Activated CD4-positive, alpha-beta T cell treated with anti-CD3 and anti-CD28 coated beads, Interleukin-2, amount 10 ng/mL, durations not matched to agents 7 days and 5 days (primary cell): ENCODE results near the gene G6PD. TPM values are rescaled to one million over a fixed set of nuclear protein-coding genes. Genes with fewer than 3 reads are reported as not detected.

Experiments
- total RNA-seq, 2 experiments: library from RNA; stranded (reverse); gene quantifications; one replicate each; pipeline ENCODE4 v1.2.3, GENCODE V29; 2021

G6PD gene
- total RNA-seq, 2 experiments from 2014 or later: 64.7 to 69.4 TPM

Other genes with a start within 250 kb of the G6PD start
- 1,000 to 10,000 TPM; 1,440 to 1,524 TPM for gene FLNA, start 172.2 kb downstream of the G6PD start, total RNA-seq
- gene EMD, start 167.6 kb downstream of the G6PD start, total RNA-seq: 10 to 100 TPM; 52.1 to 59.9 TPM
- gene RPL10, start 148.5 kb downstream of the G6PD start, total RNA-seq: 1,000 to 10,000 TPM; 1,884 to 2,727 TPM
- gene DNASE1L1, start 137.6 kb downstream of the G6PD start, total RNA-seq: 10 to 100 TPM; 21.8 to 24.3 TPM
- 100 to 1,000 TPM in 1 of 2 experiments, 10 to 100 TPM in 1; 86.6 to 104 TPM for gene TAFAZZIN, start 135.3 kb downstream of the G6PD start, total RNA-seq
- 10 to 100 TPM; 46.1 to 46.9 TPM for gene ATP6AP1, start 118.2 kb downstream of the G6PD start, total RNA-seq
- 100 to 1,000 TPM; 118 to 123 TPM for gene GDI1, start 109.7 kb downstream of the G6PD start, total RNA-seq
- gene FAM50A, start 102.7 kb downstream of the G6PD start, total RNA-seq: 10 to 100 TPM; 54.3 to 66.9 TPM
- gene PLXNA3, start 88.6 kb downstream of the G6PD start, total RNA-seq: 10 to 100 TPM; 26.2 to 28.3 TPM
- 10 to 100 TPM; 43.2 to 47.9 TPM for gene LAGE3, start 67.6 kb downstream of the G6PD start, total RNA-seq
- gene UBL4A, start 60.2 kb downstream of the G6PD start, total RNA-seq: 10 to 100 TPM; 46.4 to 47.3 TPM
- gene SLC10A3, start 56.2 kb downstream of the G6PD start, total RNA-seq: 10 to 100 TPM; 21.7 to 26.0 TPM
- 10 to 100 TPM; 34.4 to 38.6 TPM for gene FAM3A, start 30.6 kb downstream of the G6PD start, total RNA-seq
- 10 to 100 TPM; 41.5 to 46.0 TPM for gene IKBKG, start 774 bp upstream of the G6PD start, total RNA-seq
- gene CTAG1A, start 38.3 kb upstream of the G6PD start, total RNA-seq: not detected
- not detected for gene CTAG1B, start 72.4 kb upstream of the G6PD start, total RNA-seq
- not detected for gene CTAG2, start 106.7 kb upstream of the G6PD start, total RNA-seq
- gene GAB3, start 204.2 kb upstream of the G6PD start, total RNA-seq: 1 to 10 TPM; 4.5 to 5.5 TPM
- 10 to 100 TPM; 64.7 to 69.3 TPM for gene DKC1, start 216.0 kb upstream of the G6PD start, total RNA-seq